ENCODE measurements around the gene ACTN1.

DNA sequence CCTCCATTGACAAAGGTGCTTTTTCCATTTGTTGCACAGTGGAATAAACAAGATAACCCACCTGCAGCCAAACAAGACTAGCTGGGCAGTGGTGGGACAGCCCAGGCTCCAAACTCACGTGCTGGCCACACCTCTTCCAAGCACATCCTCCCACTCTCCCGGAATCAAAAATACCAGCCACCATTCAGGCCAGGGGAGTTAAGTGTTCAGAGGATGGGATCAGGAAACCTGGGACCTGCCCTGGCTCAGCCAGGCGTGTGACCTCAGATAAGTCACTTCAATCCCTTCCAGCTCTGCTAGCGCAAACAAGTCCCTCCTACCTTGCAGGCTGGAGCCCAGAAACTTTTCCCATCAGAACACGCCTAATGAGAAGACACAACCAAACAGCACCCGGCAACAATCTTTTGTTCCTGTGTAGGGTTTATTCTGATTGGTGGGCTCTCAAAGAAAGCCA is 43.3 kb downstream of the ACTN1 start:
- TF ChIP-seq, protein P1, sequence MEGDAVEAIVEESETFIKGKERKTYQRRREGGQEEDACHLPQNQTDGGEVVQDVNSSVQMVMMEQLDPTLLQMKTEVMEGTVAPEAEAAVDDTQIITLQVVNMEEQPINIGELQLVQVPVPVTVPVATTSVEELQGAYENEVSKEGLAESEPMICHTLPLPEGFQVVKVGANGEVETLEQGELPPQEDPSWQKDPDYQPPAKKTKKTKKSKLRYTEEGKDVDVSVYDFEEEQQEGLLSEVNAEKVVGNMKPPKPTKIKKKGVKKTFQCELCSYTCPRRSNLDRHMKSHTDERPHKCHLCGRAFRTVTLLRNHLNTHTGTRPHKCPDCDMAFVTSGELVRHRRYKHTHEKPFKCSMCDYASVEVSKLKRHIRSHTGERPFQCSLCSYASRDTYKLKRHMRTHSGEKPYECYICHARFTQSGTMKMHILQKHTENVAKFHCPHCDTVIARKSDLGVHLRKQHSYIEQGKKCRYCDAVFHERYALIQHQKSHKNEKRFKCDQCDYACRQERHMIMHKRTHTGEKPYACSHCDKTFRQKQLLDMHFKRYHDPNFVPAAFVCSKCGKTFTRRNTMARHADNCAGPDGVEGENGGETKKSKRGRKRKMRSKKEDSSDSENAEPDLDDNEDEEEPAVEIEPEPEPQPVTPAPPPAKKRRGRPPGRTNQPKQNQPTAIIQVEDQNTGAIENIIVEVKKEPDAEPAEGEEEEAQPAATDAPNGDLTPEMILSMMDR (IDR thresholded peaks at IDR 0.05): no peak
- no peak for TF ChIP-seq POLR2A (IDR thresholded peaks at IDR 0.05)

Data from lower leg skin (tissue), 3 donors.